Prostate gland (tissue), 2 donors: ENCODE measurements around the gene ADAMTS17. TPM values are rescaled to one million over a fixed set of nuclear protein-coding genes. Genes with fewer than 3 reads are reported as not detected.
A peak's percentile ranks its signal among the peaks of the same experiment; 100 is the strongest.

Source experiments
- DNase-seq: peaks from one replicate; pipeline ENCODE4 v3.0.0-alpha.2; 2019; ENCODE audit warnings: low spot score
- H3K27ac ChIP-seq, 2 donors: fragments of 200-600 bp; sonication (generic); 2 replicates each; pipeline ENCODE4 v1.5.1; 2017 to 2019
- H3K27me3 ChIP-seq: fragments of 200-600 bp; sonication (generic); replicated peaks from 2 replicates; pipeline ENCODE4 v1.5.1; 2019; ENCODE audit not compliant: insufficient read depth
- H3K36me3 ChIP-seq, 2 donors: fragments of 200-600 bp; sonication (generic); 1 replicate in 1 of 2; 2 replicates in 1 of 2; pipeline versions ENCODE4 v1.5.1 to v1.8.1; 2017 to 2019
- H3K4me1 ChIP-seq: fragments of 200-600 bp; sonication (generic); replicated peaks from 2 replicates; pipeline ENCODE4 v1.5.1; 2019
- H3K4me3 ChIP-seq, 2 donors: fragments of 200-600 bp; sonication (generic); 2 replicates each; pipeline ENCODE4 v1.5.1; 2017 to 2019
- H3K9me3 ChIP-seq: fragments of 200-600 bp; sonication (generic); 2 replicates; pipeline ENCODE4 v1.5.1; 2017
- CTCF ChIP-seq, 4 experiments: fragments of 200-600 bp in 2 of 4; fragments of 450-650 bp in 2 of 4; sonication (generic) in 2 of 4; IDR thresholded peaks; 1 replicate in 3 of 4; 2 replicates in 1 of 4; pipeline ENCODE4 v1.5.1; 2016 to 2019; ENCODE audit warnings: antibody characterized with exemption in 4 of 4, mild to moderate bottlenecking in 2 of 4, moderate library complexity in 2 of 4
- POLR2A ChIP-seq: fragments of 450-650 bp; IDR thresholded peaks from one replicate; pipeline ENCODE4 v1.6.1; 2016; ENCODE audit warnings: antibody characterized with exemption, mild to moderate bottlenecking
- POLR2AphosphoS5 ChIP-seq: sonication (generic); formaldehyde crosslinking; IDR thresholded peaks from one replicate; pipeline ENCODE4 v1.6.1; 2017; ENCODE audit warnings: antibody characterized with exemption
- WGBS: methylation state at CpG from one replicate; pipeline ENCODE4 v1.1.5; 2018; 5-methylcytosine and 5-hydroxymethylcytosine counted together
- intact Hi-C: fragments of 100-400 bp; cut with DNase I; formaldehyde crosslinking; loops from one replicate; pipeline ENCODE4 v1.14.2; 2022
- total RNA-seq, 2 donors: library from RNA; depleted of rRNA; stranded (reverse); fragments of >200 nt; gene quantifications; one replicate each; pipeline ENCODE4 v1.1.0, GENCODE V29; 2016

ADAMTS17 gene
- total RNA-seq, 2 donors from 2014 or later, result 2.7 to 5.6 TPM

GRCh38 chr15:100230784-100231183 lies 111.0 kb downstream of the ADAMTS17 start:
- intact Hi-C loops, result loop anchor here (2.0 kb wide), 1 partner anchor 20 kb away; no protein-coding TSS in a partner anchor
- no peaks in the 10 kb centered on the region for H3K27me3 ChIP-seq
- peak; percentile 90 for DNase-seq
- TF ChIP-seq POLR2A (no peak), POLR2AphosphoS5 (peak; percentile 82), CTCF (IDR thresholded peaks at IDR 0.05) (peak in 1 of 4 experiments; percentile 9)
- H3K27ac ChIP-seq, result no peak overlapping the region
- H3K36me3 ChIP-seq, result no peaks in the 10 kb centered on the region
- H3K4me3 ChIP-seq, result no peak overlapping the region
- WGBS, result 41% methylated on average over 4 of the region's 4 CpGs
- H3K9me3 ChIP-seq, result no peaks in the 10 kb centered on the region
- H3K4me1 ChIP-seq, result no peaks in the 10 kb centered on the region

- no peaks in the 10 kb centered on the region for H3K9me3 ChIP-seq
- WGBS, result 94% methylated on average over 9 of the region's 9 CpGs
- no peak for DNase-seq
- TF ChIP-seq POLR2AphosphoS5 (no peak), CTCF (IDR thresholded peaks at IDR 0.05) (no peak)
- H3K4me3 ChIP-seq, result no peak overlapping the region
- H3K36me3 ChIP-seq, result no peaks in the 10 kb centered on the region
- H3K27me3 ChIP-seq, result no peaks in the 10 kb centered on the region
- H3K4me1 ChIP-seq, result no peaks in the 10 kb centered on the region
- intact Hi-C loops, result loop anchor here (2.0 kb wide), 1 partner anchor 19 kb away; no protein-coding TSS in a partner anchor
- H3K27ac ChIP-seq, result no peak overlapping the region
These were observed 112.3 kb downstream of the ADAMTS17 start for GRCh38 chr15:100229181-100230163.

GRCh38 chr15:100227781-100228180 lies 114.0 kb downstream of the ADAMTS17 start:
- intact Hi-C loops, result no loop called here

GRCh38 chr15:100226107-100226506 lies 115.7 kb downstream of the ADAMTS17 start:
- Histone ChIP-seq H3K27ac (no peak overlapping the region), H3K36me3 (no peaks in the 10 kb centered on the region), H3K4me1 (no peaks in the 10 kb centered on the region), H3K27me3 (no peaks in the 10 kb centered on the region), H3K9me3 (no peaks in the 10 kb centered on the region), H3K4me3 (no peak overlapping the region)
- intact Hi-C loops, result no loop called here
- 98% methylated on average over 5 of the region's 5 CpGs for WGBS
- no peak for DNase-seq
- TF ChIP-seq POLR2A, result no peak
- TF ChIP-seq CTCF (IDR thresholded peaks at IDR 0.05), result no peak
- no peak for TF ChIP-seq POLR2AphosphoS5

More at GRCh38 chr15:100227781-100228180, 114.0 kb downstream of the ADAMTS17 start:
- H3K27ac ChIP-seq, result no peak overlapping the region
- no peak overlapping the region for H3K4me3 ChIP-seq
- no peaks in the 10 kb centered on the region for H3K36me3 ChIP-seq
- TF ChIP-seq CTCF (IDR thresholded peaks at IDR 0.05), result no peak
- no peak for TF ChIP-seq POLR2AphosphoS5
- no peak for TF ChIP-seq POLR2A
- no peak for DNase-seq
- no peaks in the 10 kb centered on the region for H3K9me3 ChIP-seq
- WGBS, result 95% methylated on average over 9 of the region's 9 CpGs
- H3K4me1 ChIP-seq, result no peaks in the 10 kb centered on the region
- no peaks in the 10 kb centered on the region for H3K27me3 ChIP-seq
